Nephron progenitor cell (in vitro differentiated cells): Measurements from ENCODE around the gene GUK1.

ENCODE experiments used
- DNase-seq: peaks from one replicate; pipeline ENCODE4 v3.0.0; 2021
- H3K27ac Mint-ChIP-seq: 2 replicates; pipeline ENCODE4 v1.8.0; 2021; ENCODE audit warnings: mild to moderate bottlenecking, moderate library complexity, mixed read lengths
- H3K27me3 Mint-ChIP-seq: 2 replicates; pipeline ENCODE4 v1.8.0; 2021; ENCODE audit warnings: mild to moderate bottlenecking, low read depth, mixed read lengths; ENCODE audit not compliant: poor library complexity
- H3K36me3 Mint-ChIP-seq: 2 replicates; pipeline ENCODE4 v1.8.0; 2021; ENCODE audit warnings: low read depth, mixed read lengths
- H3K4me1 Mint-ChIP-seq: 2 replicates; pipeline ENCODE4 v1.8.0; 2021; ENCODE audit warnings: mixed read lengths
- H3K4me3 Mint-ChIP-seq: 2 replicates; pipeline ENCODE4 v1.8.0; 2021; ENCODE audit warnings: mild to moderate bottlenecking, moderate library complexity, mixed read lengths
- H3K9me3 Mint-ChIP-seq: 2 replicates; pipeline ENCODE4 v1.8.0; 2021; ENCODE audit warnings: mild to moderate bottlenecking, moderate library complexity, mixed read lengths
- TF ChIP-seq, protein P1 (sequence below): fragments of 200-600 bp; sonication (generic); IDR thresholded peaks from 2 replicates; pipeline ENCODE4 v1.5.0; 2021; ENCODE audit warnings: antibody characterized with exemption

GUK1 gene

DNA sequence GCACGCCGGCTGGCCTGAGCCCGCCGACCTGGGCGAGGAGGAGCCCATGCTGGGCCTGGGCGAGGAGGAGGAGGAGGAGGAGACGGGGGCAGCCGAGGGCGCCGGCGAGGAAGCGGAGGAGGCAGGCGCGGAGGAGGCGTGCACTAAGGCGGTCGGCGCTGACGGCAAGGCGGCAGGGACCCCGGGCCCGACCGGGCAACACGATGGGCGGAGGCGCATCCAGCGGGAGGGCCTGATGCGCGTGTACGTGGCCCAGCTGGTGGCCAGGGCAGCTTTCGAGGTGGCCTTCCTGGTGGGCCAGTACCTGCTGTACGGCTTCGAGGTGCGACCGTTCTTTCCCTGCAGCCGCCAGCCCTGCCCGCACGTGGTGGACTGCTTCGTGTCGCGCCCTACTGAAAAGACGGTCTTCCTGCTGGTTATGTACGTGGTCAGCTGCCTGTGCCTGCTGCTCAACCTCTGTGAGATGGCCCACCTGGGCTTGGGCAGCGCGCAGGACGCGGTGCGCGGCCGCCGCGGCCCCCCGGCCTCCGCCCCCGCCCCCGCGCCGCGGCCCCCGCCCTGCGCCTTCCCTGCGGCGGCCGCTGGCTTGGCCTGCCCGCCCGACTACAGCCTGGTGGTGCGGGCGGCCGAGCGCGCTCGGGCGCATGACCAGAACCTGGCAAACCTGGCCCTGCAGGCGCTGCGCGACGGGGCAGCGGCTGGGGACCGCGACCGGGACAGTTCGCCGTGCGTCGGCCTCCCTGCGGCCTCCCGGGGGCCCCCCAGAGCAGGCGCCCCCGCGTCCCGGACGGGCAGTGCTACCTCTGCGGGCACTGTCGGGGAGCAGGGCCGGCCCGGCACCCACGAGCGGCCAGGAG, 18.3 kb downstream of the GUK1 start:
- Mint-ChIP-seq H3K27ac (no peak overlapping the region), H3K9me3 (no peaks in the 10 kb centered on the region), H3K27me3 (no peaks in the 10 kb centered on the region), H3K36me3 (no peaks in the 10 kb centered on the region), H3K4me1 (peaks cover 12% of the 10 kb centered on the region), H3K4me3 (no peak overlapping the region)
- DNase-seq: no peak
- TF ChIP-seq, protein P1, sequence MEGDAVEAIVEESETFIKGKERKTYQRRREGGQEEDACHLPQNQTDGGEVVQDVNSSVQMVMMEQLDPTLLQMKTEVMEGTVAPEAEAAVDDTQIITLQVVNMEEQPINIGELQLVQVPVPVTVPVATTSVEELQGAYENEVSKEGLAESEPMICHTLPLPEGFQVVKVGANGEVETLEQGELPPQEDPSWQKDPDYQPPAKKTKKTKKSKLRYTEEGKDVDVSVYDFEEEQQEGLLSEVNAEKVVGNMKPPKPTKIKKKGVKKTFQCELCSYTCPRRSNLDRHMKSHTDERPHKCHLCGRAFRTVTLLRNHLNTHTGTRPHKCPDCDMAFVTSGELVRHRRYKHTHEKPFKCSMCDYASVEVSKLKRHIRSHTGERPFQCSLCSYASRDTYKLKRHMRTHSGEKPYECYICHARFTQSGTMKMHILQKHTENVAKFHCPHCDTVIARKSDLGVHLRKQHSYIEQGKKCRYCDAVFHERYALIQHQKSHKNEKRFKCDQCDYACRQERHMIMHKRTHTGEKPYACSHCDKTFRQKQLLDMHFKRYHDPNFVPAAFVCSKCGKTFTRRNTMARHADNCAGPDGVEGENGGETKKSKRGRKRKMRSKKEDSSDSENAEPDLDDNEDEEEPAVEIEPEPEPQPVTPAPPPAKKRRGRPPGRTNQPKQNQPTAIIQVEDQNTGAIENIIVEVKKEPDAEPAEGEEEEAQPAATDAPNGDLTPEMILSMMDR: no peak

DNA sequence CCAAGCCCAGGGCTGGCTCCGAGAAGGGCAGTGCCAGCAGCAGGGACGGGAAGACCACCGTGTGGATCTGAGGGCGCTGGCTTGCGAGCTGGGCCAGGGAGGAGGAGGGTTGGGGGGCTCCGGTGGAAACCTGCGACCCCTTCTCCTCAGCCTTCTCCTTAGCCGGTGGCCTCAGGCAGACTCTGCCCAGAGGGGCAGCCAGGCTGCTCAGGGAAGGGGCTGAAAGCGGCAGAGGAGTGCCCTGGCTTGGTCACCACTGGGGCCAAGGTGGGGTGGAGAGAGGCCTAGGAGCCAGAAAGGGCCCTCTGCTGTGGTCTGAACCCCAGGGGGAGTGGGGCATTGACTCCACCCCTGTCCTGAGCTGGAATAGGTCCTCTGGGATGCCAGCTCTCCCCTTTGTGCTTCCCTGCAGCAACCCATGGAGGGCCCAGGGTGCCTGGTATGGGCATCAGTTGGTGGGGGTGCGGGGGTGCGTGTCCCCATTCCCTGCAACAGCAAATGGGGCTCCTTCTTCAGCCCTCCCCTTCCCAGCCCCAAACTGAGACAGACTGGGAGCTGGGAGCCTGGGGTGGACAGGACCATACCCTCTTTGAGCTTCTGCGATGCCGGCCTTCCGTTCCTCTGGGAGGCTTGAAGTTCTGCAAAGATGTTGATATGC, 19.1 kb downstream of the GUK1 start:
- Mint-ChIP-seq H3K27me3 (no peaks in the 10 kb centered on the region), H3K4me3 (no peak overlapping the region), H3K4me1 (peaks cover 15% of the 10 kb centered on the region), H3K36me3 (no peaks in the 10 kb centered on the region), H3K9me3 (no peaks in the 10 kb centered on the region), H3K27ac (no peak overlapping the region)
- DNase-seq: no peak
- TF ChIP-seq, protein P1: no peak

DNA sequence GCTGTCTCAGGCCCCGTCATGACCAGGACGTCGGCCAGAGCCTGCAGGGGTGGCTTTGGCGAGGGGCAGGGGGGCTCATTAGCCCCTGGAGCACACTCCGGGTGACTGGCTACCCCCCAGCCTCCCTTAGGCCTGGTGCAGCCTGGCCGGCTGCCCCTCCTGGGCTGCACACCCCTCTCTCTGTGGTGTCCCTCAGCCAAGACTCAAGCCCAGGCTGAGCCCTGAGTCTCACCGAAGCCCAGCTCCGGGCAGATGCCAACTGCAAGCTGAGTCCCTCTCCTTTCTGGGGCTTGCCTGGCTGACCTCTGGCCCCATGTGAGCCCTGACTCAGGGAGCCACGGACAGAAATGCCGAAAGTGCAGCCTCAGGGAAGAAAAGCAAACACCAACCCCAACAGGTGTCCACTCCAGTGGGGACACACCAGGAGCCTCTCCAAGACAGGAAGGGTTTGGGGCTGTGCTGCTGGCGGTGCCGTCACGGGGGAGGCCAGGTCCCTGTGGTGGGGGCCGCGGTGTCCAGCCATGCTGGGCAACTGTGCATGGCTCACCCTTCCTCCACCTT, 20.2 kb downstream of the GUK1 start:
- Mint-ChIP-seq H3K27ac (no peak overlapping the region), H3K27me3 (no peaks in the 10 kb centered on the region), H3K4me3 (no peak overlapping the region), H3K36me3 (no peaks in the 10 kb centered on the region), H3K4me1 (peaks cover 27% of the 10 kb centered on the region), H3K9me3 (no peaks in the 10 kb centered on the region)
- no peak for DNase-seq
- TF ChIP-seq, protein P1: no peak

DNA sequence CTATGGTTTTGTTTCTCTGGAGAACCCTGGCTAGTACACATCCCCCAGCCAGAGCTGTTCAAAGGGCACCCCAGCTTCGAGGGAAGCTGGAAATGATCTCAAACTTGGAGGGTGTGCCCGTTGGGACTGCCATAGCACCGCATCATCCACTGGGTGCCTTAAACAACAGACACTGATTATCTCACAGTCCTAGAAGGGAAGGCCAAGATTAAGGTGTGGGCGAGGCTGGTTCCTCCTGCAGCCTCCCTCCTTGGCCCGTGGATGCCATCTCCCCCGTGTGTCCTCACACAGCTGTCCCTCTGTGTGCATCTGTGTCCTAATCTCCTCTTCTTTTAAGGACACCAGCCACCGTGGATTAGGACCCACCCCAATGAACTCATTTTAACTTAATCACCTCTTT, 21.3 kb downstream of the GUK1 start:
- Mint-ChIP-seq H3K36me3 (no peaks in the 10 kb centered on the region), H3K4me1 (peaks cover 27% of the 10 kb centered on the region), H3K4me3 (no peak overlapping the region), H3K9me3 (no peaks in the 10 kb centered on the region), H3K27me3 (no peaks in the 10 kb centered on the region), H3K27ac (no peak overlapping the region)
- TF ChIP-seq, protein P1: no peak
- no peak for DNase-seq

DNA sequence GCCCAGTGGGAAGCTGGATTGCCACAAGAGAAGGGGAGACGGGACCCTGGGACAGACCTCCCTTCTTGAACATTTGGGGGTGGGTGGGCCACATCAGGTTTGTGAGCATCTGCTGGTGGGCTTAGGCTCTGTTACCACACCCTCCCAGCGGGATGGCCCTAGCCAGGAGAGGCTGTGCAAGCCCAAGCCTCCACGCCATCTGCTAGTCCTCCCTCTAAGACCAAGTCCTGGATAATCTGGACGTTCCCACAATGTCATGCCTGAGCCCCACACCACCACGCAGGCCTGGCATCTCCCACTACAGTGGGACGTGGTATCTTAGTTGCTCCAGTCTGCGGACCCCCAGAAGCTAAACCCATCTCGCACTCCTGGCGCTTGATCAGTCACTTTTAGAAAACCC, 21.8 kb downstream of the GUK1 start:
- peaks cover 31% of the 10 kb centered on the region for H3K4me1 Mint-ChIP-seq
- no peaks in the 10 kb centered on the region for H3K9me3 Mint-ChIP-seq
- no peaks in the 10 kb centered on the region for H3K36me3 Mint-ChIP-seq
- no peak overlapping the region for H3K27ac Mint-ChIP-seq
- H3K27me3 Mint-ChIP-seq: no peaks in the 10 kb centered on the region
- DNase-seq: no peak
- TF ChIP-seq, protein P1: no peak
- H3K4me3 Mint-ChIP-seq: no peak overlapping the region
